Germinal center (tissue), 1 donor: Measurements from ENCODE around the gene TXNRD1.
"Not testable (repeated sequence)": the region's sequence is repeated elsewhere in the genome, so short reads cannot be mapped to it uniquely, and the experiment has no call there.

Source experiments
- DNase-seq: peaks from one replicate; pipeline ENCODE4 v3.0.0; 2012; ENCODE audit warnings: mixed read lengths, low spot score

TXNRD1 gene

DNA sequence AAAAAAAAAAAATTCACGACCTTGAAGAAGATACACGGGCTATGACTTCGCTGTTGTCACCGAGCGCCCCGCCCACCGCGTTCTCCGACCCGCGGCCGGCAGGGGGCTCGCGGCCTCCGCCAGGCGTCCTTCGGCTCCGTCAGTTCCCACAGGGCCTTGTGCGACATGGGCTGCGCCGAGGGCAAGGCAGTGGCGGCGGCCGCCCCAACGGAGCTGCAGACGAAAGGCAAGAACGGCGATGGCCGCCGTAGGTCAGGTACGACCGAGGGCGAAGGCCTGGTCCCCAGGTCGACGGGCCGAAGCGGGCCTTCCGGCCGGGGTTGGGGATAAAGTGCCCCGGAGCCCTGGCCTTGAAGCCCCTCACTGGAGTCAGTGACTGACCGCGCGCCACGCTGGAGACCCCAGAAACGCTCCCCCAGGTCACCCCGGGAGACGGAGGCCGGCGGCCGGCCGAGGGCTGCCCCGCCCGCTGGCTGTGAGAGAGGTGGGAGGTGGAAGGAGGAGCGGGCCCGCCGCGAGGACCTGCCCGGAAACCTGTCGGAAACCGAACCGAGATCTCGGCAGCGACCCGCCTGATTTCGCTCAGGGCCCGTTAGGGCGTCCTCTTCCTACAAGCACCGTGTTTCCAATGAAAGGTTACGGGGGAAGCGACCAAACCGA, at the start of gene TXNRD1:
TSS of gene TXNRD1 (plus strand) at position 142 of the 660 bp plus-strand sequence. CDS start at position 166, 24 bp downstream.
- DNase-seq = peak; percentile 88

DNA sequence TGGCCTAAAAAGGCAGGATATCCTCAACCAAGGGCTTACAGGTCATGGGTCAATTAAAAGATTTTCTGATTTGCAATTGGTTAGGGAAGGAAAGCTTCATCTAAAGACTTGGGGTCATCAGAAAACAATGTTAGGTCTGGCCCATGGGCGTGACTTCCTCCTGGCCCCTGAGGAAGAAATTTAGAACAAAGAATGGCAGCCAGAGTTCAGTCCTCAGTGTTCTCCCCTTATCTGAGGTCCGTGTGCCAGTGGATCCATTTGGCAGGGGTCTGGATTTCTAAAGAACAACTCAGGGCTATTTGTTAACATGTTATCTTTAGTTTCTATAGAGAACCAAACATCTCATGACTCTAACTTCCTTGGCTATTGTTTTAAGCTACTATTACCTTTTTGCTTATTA, 49.8 kb upstream of the TXNRD1 start:
- DNase-seq = no peak

DNA sequence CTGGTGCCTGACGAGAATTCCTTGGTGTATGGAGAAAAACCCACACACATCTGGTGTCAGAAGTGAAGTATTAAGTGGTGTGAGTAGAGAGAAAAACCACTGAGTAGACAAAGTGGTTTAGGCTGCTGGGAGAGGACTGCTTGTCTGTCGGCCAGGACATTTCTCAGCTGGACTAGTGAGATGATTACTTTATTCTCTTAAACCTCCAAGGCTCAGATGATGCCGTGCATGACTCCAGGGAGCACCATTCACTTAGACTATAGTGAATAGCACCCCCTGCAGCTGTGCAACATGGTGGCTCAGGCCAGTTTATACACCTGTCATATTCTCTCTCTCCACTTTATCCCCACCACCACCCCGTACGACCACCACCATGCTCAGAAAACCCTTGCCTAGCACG, 49.1 kb upstream of the TXNRD1 start:
- DNase-seq = no peak

DNA sequence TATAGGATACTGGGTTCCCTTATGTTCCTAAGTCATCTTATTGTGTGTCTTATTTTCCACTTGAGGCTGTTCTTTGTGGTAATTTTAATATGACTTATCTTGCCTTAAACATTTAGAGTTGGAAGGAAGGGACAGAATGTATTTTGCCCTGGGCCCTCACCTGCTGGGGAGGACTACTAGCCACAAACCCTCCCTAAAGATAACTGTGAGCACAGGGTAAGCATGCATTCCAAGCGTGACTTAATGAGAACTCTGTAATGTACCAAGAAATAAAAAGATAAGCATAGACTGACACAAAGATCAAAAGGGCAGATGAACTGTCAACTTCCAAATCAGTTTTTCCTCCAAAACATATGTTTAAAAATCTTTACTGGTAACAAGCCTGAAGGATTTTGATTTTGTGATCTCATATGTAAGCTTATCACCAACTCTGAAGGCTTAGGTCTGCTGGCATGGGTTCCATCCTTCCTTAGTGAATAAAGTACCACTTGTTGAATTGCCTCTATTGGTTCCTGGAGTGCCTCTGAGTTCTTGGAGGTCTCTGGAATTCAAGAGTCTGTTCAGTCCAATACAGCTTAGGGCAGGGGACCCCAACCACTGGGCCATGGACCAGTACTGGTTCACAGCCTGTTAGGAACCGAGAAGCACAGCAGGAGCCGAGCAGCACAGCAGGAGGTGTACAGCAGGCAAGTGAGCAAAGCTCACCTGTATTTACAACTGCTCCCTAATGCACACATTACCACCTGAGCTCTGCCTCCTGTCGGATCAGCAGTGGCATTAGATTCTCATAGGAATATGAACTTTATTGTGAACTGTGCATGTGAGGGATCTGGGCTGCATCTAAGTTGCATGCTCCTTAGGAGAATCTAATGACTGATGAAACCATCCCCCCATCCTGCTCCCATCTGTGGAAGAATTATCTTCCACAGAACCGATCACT, 47.8 kb upstream of the TXNRD1 start:
- no peak for DNase-seq

DNA sequence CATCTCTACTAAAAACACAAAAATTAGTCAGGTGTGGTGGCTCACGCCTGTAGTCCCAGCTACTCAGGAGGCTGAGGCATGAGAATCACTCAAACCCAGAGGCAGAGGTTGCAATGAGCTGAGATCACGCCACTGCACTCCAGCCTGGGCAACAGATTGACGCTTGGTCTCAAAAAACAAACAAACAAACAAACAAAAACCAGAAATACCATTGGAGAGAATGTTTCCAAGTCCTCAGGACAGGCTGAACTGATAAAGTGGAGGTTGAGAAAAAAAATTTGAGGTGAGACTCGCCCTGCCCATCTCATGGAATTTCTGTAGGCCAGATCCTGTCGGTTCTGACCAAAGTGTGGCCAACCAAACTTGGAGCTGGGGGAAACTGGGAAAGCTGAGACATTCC, 47.0 kb upstream of the TXNRD1 start:
- no peak for DNase-seq

DNA sequence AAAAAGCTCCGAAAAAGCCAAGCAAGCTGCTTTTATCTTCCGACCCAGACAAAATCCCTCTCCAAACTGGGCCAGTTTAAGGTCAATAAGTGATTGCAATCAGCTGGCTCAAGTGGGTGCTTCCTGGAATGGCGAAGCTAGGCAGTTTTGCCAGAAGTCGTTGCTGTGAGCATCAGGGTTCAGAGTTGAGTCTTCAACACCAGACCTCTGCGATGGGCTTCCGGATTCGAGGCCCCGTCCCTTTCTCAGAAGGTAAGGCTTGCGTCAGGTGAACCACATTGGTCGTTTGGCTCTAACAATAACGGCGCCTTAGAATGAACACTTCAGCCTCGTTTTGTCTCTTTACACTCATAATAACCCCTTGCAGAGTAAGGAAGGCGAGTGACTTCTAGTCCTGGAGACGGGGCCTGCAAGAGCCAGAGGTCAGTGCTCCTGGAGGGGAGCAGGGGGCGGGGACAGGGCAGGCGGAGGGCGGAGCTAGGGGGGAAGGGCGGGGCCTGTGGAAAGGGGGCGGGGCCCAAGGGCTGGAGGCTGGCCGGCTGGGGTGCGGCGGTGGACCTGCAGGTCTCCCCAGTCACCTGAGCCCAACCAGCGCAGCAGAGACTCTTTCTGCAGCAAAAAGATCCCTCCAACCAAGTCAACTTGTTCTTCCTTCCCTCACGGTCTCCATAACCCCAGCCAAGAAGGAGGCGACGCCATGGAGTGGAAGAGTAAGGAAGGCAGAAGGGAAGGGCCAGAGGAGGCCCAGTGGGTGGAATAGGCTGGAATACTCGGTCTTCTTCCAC, 43.6 kb upstream of the TXNRD1 start:
- no peak for DNase-seq

DNA sequence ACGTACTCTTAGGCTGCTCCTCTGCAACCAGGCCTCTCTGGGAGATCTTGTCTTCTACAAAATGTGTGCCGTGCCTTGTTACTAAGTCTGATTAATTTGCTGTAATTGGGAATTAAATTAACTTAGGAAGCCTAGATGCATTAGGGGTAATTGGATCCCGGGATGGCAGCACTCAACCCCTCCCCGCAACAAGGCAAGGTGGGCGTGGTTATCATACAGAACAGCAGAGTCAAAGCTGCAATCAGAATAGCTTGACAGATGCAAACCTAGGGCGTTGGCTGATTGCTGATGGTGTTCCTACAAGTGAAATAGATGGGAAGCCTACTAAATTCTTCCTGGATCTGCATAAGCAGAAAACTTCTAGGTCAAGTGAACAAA, 43.0 kb upstream of the TXNRD1 start:
- no peak for DNase-seq

DNA sequence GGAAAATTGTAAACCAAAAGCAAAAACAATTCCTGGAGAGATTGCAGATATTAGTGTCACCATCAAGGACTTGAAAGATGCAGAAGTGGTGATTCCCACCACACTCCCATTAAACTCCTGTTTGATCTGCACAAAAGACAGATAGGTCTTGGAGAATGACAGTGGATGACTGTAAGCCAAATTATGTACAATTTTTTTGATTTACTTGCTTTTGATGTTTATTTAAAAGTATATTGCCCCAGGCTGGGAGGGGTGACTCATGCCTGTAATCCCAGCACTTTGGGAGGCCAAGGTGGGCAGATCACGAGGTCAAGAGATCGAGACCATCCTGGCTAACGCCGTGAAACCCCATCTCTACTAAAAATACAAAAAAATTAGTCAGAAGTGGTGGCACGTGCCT, 41.8 kb upstream of the TXNRD1 start:
- not testable (repeated sequence) for DNase-seq

DNA sequence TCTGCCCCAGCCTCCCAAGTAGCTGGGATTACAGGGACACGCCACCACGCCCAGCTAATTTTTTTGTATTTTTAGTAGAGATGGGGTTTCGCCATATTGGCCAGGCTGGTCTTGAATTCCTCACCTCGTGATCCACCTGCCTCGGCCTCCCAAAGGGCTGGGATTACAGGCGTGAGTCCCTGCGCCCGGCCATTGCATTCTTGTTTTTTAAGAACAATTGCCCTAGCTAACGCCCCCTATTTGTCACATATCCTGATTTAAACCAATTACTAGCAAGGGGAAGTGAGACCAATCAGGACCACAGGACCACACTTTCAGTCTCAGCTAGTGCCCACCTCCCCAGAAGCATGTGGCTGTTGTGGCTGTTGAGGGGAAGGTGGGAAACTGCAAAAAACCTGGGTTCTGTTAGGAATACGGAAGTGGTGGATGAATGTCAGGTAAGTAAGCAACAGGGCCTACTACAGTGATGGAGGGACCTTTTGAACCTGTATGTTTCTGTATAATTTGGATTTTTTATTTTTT, 39.8 kb upstream of the TXNRD1 start:
- DNase-seq = no peak

DNA sequence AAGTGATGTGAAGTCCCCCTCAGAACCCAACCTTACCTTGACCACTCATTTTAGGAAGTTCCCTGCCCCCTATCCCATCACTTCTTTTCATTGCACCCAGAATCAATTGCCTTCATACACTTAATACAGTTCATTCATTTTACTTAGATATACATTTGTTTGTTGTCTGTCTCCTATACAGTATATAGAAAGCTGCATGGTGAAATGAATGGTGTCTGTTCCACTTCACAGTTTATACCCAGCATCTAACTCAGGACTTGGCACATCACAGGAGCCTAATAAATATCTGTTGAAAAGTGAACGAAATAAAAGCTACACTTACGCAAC, 38.3 kb upstream of the TXNRD1 start:
- DNase-seq = no peak

DNA sequence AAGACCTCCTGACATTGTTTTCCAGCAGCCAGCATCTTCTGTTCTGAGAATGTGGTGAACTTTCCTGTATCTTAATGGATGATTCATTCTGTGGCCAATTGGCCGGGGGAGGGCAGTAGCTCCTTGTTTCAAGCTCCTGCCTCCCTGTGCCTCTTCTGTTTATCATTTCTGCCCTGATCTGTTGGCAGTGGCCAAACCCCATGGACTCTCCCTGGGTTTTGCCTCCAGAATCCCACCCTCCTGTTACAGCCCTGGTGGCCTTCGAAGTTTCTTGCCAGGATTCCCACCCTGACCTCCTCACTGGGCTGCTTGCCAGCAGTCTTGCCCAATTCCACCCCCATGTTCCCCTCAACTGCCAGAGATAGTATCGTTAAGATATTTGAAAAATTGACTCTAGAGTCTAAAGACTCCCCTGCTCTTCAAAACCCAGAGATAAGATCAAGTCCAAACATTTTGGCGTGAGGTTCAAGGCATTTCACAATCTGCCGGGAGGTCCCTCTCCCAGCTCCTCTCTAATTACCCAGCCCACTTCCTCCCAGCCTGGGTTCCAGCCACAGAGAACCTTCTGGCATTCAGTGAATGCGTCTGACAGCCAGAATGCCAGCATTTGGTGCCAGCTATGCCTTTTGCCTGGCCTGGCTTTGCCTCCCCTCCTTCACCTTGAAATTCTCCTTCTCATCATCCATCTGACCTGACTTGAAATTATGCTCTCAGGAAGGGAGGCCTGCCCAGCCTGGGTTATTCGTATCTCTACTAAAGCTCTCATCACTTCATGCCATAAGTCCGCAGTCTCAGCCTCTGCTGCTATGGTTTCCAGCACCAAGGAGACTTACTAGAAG, 37.7 kb upstream of the TXNRD1 start:
- DNase-seq = no peak

DNA sequence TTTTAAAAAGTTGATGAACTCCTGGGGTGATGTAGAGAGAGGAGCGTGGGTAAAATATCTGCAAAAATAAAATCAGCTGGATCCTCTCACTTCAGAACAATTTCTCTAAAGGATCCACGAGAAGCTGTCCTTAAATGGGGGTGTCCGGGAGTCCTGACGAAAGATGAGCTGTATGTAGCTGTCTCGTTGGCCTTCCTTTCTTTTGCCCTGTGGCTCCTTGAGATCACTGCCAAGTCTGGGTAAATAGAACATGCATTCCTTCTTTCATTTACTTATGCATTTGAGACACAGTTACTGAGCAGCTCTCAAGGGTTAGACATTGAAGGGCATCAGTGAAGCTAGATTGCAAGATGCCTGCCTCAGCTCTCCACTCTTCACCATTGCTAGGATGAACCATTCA, 35.2 kb upstream of the TXNRD1 start:
- no peak for DNase-seq

DNA sequence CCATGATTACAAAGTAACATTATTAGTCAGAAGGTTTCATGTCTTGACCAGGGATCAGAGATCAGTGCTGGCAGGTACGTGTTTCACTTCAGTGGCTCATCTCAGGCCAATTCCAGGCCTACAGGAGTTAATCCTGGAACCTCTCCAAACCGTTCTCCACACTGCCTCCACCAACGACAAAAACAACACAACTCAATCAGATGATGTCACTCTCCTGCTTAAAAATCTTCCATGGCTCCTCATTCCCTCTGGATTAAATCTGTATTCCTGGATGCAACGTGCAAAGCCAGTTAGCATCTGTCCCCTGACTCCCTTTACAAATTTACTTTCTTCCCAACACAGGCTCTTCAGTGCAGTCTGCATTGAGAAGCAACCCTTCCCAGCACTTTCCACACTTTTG, 34.3 kb upstream of the TXNRD1 start:
- no peak for DNase-seq

DNA sequence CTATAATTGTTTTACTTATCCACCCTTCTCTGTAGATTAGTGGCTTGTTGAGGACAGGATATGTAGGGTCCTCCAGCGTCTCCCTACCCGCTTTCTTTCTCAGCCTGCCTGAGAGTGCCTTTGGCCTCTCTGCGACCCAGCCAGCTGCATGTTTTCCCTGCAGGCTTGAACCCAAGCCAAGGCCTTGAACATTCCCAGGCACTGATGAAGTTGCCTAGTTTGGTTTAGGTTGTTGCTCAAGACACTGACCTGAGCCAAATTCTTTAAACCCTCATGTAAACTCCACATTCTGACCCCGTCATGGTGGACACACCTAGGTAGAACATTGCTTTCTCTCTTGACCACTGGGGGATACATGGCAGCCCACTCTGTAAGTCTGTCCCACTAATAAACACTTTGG, 33.4 kb upstream of the TXNRD1 start:
- DNase-seq = no peak

DNA sequence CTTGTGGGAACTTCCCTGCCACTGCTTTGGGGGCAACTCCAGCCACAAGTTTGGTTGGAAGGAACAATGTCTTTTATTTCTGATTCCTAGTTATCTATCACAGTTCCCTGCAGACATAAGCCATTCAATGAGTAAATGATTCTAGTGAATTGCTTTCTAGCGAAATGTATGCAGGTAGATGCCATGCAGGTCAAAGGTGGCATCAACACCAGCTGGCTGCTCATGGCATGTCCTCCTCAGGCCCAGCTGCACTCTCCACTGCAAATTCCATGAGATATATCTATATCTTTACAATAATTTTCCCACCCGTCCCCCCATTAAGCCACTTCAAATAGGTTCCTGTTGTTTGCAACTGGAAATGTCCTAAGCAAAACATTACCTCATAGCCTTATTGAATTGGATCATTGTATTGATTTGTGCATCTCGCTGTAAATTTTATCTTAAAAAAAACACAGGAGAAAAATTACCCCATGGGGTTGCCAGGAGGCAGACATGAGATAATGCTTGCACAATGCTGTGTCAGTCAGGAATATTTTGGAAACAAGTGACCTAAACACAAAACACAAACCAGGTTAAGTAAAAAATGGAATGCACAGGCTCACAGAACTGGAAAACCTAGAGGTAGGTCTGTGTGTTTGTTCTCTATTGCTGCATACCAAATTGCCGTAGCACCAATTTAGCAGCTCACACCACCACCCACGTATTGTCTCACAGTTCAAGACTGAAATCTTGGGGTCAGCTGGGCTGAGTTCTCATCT, 32.8 kb upstream of the TXNRD1 start:
- no peak for DNase-seq

DNA sequence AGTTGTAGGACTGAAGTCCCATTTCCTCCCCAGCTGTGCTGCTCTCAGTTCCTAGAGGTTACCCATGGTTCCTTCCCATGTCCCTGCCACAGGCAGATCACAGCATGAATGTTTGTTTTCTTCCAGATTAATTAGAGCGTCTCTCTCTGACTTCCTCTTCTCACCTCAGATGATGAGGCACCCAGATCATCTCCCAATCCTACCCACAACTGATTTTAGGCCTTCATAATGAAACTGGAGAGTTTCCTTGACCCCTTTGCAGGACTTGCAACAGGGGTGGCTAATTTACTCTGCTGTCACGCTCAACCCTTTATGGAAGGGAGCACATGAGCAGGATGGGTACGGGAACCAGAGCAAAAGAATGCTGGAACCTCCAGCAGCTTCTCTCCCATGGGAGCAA, 32.1 kb upstream of the TXNRD1 start:
- no peak for DNase-seq

DNA sequence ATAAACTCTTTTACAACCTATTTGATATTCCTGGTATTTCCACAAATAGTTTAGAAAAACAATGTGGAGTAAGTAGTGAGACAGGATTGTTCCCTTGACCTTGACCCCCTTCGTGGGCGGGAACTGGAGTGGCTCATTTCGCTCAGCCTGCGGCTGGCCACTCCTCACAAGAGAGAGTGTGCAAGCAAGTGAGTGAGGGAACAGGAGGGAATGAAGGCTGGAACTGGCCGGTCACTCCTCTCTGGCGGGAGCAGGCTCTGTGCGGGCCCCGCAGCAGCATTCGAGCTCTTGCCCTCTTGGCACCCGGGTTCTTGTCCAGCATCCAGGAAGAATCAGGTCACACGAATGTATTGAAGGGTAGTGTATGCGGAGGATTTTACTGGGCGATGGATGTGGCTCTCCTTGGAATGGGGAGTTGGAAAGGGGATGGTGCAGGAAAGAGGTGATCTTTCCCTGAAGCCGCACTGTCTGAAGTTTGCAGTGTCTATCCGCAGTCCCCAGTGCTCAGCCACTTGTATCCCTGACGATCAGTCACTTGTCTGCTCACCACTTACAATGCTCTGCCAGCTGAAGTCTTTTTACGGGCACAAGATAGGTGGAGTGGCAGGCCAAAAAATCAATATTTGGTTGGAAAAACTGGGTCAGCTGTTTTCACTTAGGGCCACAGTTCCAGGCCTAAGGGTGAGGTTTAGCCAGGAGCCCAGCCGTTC, 28.0 kb upstream of the TXNRD1 start:
- DNase-seq = no peak

DNA sequence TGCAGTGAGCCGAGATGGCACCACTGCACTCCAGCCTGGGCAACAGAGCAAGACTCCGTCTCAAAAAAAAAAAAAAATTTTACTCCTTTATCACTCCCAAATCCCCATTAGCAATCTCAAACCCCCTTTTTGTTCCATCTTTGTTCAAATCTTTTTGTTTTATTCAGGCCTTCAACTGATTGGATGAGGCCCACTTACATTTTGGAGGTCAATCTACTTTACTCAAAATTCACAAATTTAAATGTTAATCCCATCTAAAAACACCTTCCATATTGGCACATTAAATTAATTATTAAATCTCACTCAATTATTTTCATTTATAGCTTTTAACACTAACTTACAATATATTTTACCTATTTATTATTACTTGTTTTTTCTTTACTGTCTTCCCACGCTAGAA, 27.0 kb upstream of the TXNRD1 start:
- DNase-seq = no peak

DNA sequence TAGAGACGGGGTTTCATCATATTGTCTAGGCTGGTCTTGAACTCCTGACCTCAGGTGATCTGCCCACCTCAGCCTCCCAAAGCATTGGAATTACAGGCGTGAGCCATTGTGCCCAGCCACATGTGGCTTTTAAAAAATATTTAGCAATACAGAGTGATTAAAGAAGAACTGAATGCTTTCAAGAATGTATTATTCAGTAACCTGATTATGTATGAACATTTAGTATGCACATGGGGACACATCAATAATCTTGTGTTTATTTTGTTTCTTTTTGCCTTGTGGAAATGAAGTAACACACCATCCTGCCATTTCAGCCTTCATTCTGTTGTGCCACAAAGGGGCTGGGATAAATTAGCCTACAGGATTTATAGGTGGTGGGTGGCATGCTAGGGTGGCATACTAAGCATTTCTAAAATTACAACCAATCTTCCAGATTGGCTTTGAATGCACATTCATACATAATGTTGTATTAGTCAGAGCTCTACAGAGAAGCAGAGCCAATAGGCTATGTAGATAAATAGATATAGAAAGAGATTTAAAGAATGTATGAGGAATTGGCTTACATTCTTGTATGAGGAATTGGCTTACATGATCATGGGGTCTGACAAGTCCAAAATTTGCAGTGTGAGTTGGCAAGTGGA, 25.5 kb upstream of the TXNRD1 start:
- no peak for DNase-seq

DNA sequence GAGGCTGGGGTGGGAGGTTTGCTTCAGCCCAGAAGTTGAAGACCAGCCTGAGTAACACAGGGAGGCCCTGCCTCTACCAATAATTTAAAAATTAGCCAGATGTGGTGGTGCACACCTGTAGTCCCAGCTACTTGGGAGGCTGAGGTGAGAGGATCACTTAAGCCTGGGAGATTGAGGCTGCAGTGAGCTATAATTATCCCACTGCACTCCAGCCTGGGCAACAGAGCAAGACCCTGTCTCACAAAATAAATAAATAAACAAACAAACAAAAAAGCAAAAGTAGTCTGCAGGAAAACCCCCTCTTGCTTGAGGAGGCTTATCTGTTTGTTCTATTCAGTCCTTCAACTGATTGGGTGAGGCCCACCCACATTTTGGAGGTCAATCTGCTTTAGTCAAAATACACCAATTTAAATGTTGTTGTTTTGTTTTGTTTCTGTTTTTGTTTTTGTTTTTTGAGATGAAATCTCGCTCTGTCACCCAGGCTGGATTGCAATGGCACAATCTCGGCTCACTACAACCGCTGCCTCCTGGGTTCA, 24.9 kb upstream of the TXNRD1 start:
- no peak for DNase-seq
